ENCODE measurements around the gene CCNC.

The CCNC gene

DNA sequence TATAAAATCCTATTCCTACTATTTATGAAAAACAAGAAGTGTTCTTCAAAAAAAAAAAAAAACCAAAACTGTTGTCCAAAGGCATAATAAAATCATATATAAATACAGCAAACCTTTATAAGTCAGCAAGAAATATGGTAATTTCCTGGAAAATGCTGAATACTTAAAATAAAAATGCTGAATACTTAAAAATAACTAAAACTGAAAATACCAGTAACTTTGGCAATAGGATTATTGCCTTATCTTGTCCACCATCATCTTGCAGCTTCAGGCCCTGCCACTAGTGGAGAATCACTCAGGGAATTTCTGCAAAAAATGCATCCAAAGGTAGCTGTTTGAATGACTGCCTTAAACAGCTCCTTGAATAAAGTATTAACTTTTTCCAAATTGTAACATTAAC lies 24.5 kb downstream of the CCNC start:
- no peak for DNase-seq

GRCh38 chr6:99530627-99531026 lies 37.8 kb downstream of the CCNC start:
- DNase-seq: no peak

DNA sequence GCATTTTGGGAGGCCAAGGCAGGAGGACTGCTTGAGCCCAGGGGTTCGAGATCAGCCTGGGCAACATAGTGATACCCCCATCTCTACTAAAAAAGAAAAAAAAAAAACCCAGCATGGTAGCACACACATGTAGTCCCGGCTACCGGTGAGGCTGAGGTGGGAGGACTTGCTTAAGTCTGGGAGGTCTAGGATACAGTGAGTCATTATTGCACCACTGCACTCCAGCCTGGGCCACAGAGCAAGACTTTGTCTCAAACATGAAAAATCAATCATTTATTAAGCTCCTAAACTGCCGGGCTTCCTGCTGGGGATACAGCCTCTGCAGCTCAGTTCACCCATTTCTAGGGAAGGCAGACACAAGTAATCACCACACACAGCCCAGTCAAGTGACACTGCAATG lies 45.9 kb downstream of the CCNC start:
- DNase-seq: no peak

- no peak for DNase-seq
Observed at GRCh38 chr6:99521633-99522151, 46.8 kb downstream of the CCNC start.

- DNase-seq: peak; percentile 32
Observed at GRCh38 chr6:99520855-99521632, 47.4 kb downstream of the CCNC start.

DNA sequence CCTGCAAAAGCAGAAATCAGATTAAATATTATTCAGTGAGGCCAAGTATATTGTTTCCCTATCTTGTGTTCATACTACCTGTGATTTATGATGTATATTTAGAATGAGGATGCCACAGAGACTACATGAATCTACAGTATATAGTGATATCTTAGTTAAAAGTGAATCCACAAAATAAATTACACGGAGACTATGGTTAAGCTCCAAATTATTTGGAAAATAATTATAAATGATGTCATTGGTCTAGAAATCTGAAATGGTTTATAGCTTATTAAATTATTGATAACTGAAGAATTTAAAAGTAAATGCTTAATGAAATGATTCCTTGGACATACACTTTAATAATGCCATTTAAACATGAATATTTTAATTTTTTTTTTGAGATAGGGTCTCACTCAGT lies 49.0 kb downstream of the CCNC start:
- no peak for DNase-seq

- no peak for DNase-seq
Observed at GRCh38 chr6:99514089-99514488, 54.4 kb downstream of the CCNC start.

GRCh38 chr6:99512033-99512432 lies 56.4 kb downstream of the CCNC start:
- DNase-seq: no peak

- DNase-seq: no peak
Observed at GRCh38 chr6:99507648-99508047, 60.8 kb downstream of the CCNC start.

DNA sequence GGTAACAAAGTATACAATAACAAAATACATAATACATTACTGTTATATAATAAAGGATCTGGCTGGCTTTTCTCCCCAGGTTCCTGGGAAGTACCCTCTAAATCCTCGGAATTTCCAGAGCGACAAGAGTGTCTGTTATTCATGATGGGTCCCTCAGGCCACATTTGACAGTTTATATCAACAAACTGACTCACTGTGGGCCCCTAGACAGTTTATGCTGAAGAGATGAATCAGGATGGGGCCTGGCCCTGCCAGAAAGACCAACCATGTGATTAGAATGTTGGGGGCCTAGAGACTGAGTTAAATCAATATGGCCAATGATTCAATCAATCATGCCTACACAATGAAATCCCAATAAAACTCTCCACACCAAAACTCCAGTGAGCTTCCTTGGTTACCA lies 66.7 kb downstream of the CCNC start:
- no peak for DNase-seq

- no peak for DNase-seq
Observed at GRCh38 chr6:99498421-99498820, 70.0 kb downstream of the CCNC start.

- DNase-seq: no peak
Observed at GRCh38 chr6:99495466-99495865, 73.0 kb downstream of the CCNC start.

All from activated CD4-positive, alpha-beta T cell treated with anti-CD3 and anti-CD28 coated beads for 1 hour (primary cell).